K562 (cell line): ENCODE results near the gene GPR89A. TPM values are rescaled to one million over a fixed set of nuclear protein-coding genes. Genes with fewer than 3 reads are reported as not detected.

Source experiments
- BRF2 ChIP-seq: IDR thresholded peaks from 3 replicates; pipeline ENCODE4 v1.6.1; 2011; ENCODE audit warnings: borderline replicate concordance, mild to moderate bottlenecking; ENCODE audit not compliant: insufficient read length, insufficient read depth
- DPF2 ChIP-seq: fragments of 450-650 bp; IDR thresholded peaks from 2 replicates; pipeline ENCODE4 v1.6.1; 2016
- GABPB1 ChIP-seq: sonication (generic); formaldehyde crosslinking; IDR thresholded peaks from 2 replicates; pipeline ENCODE4 v1.8.0; 2022; ENCODE audit warnings: mild to moderate bottlenecking, missing genetic modification reagents
- HMG20B ChIP-seq: fragments of 250-450 bp; sonication (Bioruptor Pico); IDR thresholded peaks from 2 replicates; pipeline ENCODE4 v1.5.0; 2021; ENCODE audit warnings: mild to moderate bottlenecking
- KDM4B ChIP-seq, 2 experiments: fragments of 450-650 bp in 1 of 2; sonication (generic) in 1 of 2; IDR thresholded peaks; 2 replicates each; pipeline ENCODE4 v1.6.1; 2016 to 2017; ENCODE audit warnings: borderline replicate concordance in 2 of 2, antibody characterized with exemption in 1 of 2, low read depth in 1 of 2, mild to moderate bottlenecking in 1 of 2
- LCOR ChIP-seq: sonication (generic); formaldehyde crosslinking; IDR thresholded peaks from 2 replicates; pipeline ENCODE4 v1.8.0; 2022; ENCODE audit warnings: mild to moderate bottlenecking, missing genetic modification reagents
- MIER1 ChIP-seq: fragments of 450-650 bp; IDR thresholded peaks from 2 replicates; pipeline ENCODE4 v1.6.1; 2016; ENCODE audit warnings: antibody characterized with exemption, mild to moderate bottlenecking, low read depth
- MYNN ChIP-seq, 2 experiments: sonication (generic); formaldehyde crosslinking in 1 of 2; IDR thresholded peaks; 2 replicates each; pipeline versions ENCODE4 v1.5.0 to v1.6.1; 2016 to 2020; ENCODE audit warnings: antibody characterized with exemption in 1 of 2, missing genetic modification reagents in 1 of 2
- SAFB2 ChIP-seq: fragments of 200-400 bp; formaldehyde crosslinking; IDR thresholded peaks from 2 replicates; pipeline ENCODE4 v1.6.1; 2018; ENCODE audit warnings: borderline replicate concordance, low read length, low read depth, moderate library complexity; ENCODE audit not compliant: severe bottlenecking
- SNAPC5 ChIP-seq: fragments of 250-450 bp; sonication (Bioruptor Pico); IDR thresholded peaks from 2 replicates; pipeline ENCODE4 v1.8.0; 2021; ENCODE audit warnings: moderate library complexity, mild to moderate bottlenecking, inconsistent platforms
- SREBF1 ChIP-seq: fragments of 150-350 bp; IDR thresholded peaks from 2 replicates; pipeline ENCODE4 v1.6.1; 2014; ENCODE audit warnings: antibody characterized with exemption, low read depth, low read length, borderline replicate concordance
- TCFL5 ChIP-seq: fragments of 250-450 bp; sonication (Bioruptor Pico); conservative IDR thresholded peaks from 2 replicates; pipeline ENCODE4 v1.6.1; 2021; ENCODE audit warnings: mild to moderate bottlenecking, moderate library complexity, matching md5 sums
- ZBTB17 ChIP-seq: fragments of 450-650 bp; formaldehyde crosslinking; IDR thresholded peaks from 2 replicates; pipeline ENCODE4 v1.4.0; 2020; ENCODE audit warnings: mild to moderate bottlenecking
- ZBTB7A ChIP-seq: IDR thresholded peaks from 2 replicates; pipeline ENCODE4 v1.6.1; 2011; ENCODE audit warnings: low read depth, mild to moderate bottlenecking, low read length, moderate library complexity, borderline replicate concordance; ENCODE audit not compliant: control insufficient read depth
- ZC3H4 ChIP-seq: sonication (generic); formaldehyde crosslinking; IDR thresholded peaks from 2 replicates; pipeline ENCODE4 v1.9.0; 2021; ENCODE audit warnings: missing genetic modification reagents, borderline replicate concordance
- ZFPM2 ChIP-seq: fragments of 250-450 bp; sonication (Bioruptor Pico); IDR thresholded peaks from 2 replicates; pipeline ENCODE4 v1.5.1; 2022; ENCODE audit warnings: mild to moderate bottlenecking
- ZKSCAN8 ChIP-seq: fragments of 200-800 bp; sonication (Bioruptor generic); IDR thresholded peaks from 2 replicates; pipeline ENCODE4 v1.6.1; 2016; ENCODE audit warnings: missing genetic modification characterization, missing compliant biosample characterization
- ZNF512 ChIP-seq: IDR thresholded peaks from 2 replicates; pipeline ENCODE4 v1.6.1; 2016; ENCODE audit warnings: missing genetic modification characterization, missing compliant biosample characterization
- polyA plus RNA-seq, 8 experiments: library from polyadenylated mRNA; depleted of rRNA in 4 of 8; stranded (reverse) in 5 of 8; unstranded in 3 of 8; fragments of >200 nt; fragmentation: Nextera tagmentation in 2 of 8; fragmentation: Illumina TruSeq in 1 of 8; extraction: Ambion mirVana in 2 of 8; extraction: Trizol in 1 of 8; gene quantifications; 2 replicates each; pipeline versions ENCODE4 v1.2.1 to v1.2.3, GENCODE V29; 2011 to 2014; ENCODE audit warnings: inconsistent platforms in 1 of 8, missing spikeins in 1 of 8
- total RNA-seq, 7 experiments: library from RNA; depleted of rRNA in 6 of 7; stranded (reverse); fragments of >200 nt in 6 of 7; fragmentation: Illumina TruSeq in 2 of 7; extraction: Trizol in 2 of 7; gene quantifications; 2 replicates each; pipeline versions ENCODE4 v1.2.1 to v1.2.3, GENCODE V29; 2011 to 2021; ENCODE audit warnings: low replicate concordance in 1 of 7
- TF ChIP-seq, protein P1 (sequence below): fragments of 250-450 bp; sonication (Bioruptor Pico); IDR thresholded peaks from 2 replicates; pipeline ENCODE4 v1.6.1; 2021; ENCODE audit warnings: mild to moderate bottlenecking
- TF ChIP-seq, protein P2 (sequence below): fragments of 250-450 bp; sonication (Bioruptor Pico); IDR thresholded peaks from 2 replicates; pipeline ENCODE4 v1.5.0; 2020; ENCODE audit warnings: mild to moderate bottlenecking, borderline replicate concordance
- TF ChIP-seq, protein P3 (sequence below): fragments of 200-800 bp; sonication (Bioruptor generic); IDR thresholded peaks from 2 replicates; pipeline ENCODE4 v1.6.1; 2017; ENCODE audit warnings: missing genetic modification characterization, missing compliant biosample characterization

The GPR89A gene
- total and polyA plus RNA-seq, 9 of the 15 experiments (the other 6 are each of a cell fraction or from before 2014, with no cell fraction given) = 23.0 to 63.4 (median 37.4) TPM

- TF ChIP-seq SNAPC5 (CRISPR knock-in tag) (no peak), ZNF512 (tag) (no peak), GABPB1 (CRISPR knock-in tag) (no peak), ZBTB17 (CRISPR knock-in tag) (no peak), ZBTB7A (no peak), LCOR (no peak), ZKSCAN8 (CRISPR knock-in tag) (peak; percentile 97), TCFL5 (CRISPR knock-in tag) (no peak), ZFPM2 (no peak), SREBF1 (no peak), KDM4B (IDR thresholded peaks at IDR 0.05; ENCODE audit: borderline replicate concordance in 2 of 2, low read depth in 1 of 2) (no peak), MIER1 (no peak), HMG20B (CRISPR knock-in tag) (no peak), DPF2 (peak; percentile 40; the same call in 1 of the 2 replicates), MYNN (IDR thresholded peaks at IDR 0.05) (no peak), MYNN (CRISPR knock-in tag; IDR thresholded peaks at IDR 0.05) (no peak), ZC3H4 (no peak), BRF2 (no peak), SAFB2 (no peak)
- TF ChIP-seq, protein P1, sequence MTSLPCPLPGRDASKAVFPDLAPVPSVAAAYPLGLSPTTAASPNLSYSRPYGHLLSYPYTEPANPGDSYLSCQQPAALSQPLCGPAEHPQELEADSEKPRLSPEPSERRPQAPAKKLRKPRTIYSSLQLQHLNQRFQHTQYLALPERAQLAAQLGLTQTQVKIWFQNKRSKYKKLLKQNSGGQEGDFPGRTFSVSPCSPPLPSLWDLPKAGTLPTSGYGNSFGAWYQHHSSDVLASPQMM (CRISPR knock-in tag) = no peak
- TF ChIP-seq, protein P2, sequence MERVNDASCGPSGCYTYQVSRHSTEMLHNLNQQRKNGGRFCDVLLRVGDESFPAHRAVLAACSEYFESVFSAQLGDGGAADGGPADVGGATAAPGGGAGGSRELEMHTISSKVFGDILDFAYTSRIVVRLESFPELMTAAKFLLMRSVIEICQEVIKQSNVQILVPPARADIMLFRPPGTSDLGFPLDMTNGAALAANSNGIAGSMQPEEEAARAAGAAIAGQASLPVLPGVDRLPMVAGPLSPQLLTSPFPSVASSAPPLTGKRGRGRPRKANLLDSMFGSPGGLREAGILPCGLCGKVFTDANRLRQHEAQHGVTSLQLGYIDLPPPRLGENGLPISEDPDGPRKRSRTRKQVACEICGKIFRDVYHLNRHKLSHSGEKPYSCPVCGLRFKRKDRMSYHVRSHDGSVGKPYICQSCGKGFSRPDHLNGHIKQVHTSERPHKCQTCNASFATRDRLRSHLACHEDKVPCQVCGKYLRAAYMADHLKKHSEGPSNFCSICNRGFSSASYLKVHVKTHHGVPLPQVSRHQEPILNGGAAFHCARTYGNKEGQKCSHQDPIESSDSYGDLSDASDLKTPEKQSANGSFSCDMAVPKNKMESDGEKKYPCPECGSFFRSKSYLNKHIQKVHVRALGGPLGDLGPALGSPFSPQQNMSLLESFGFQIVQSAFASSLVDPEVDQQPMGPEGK (CRISPR knock-in tag) = no peak
- TF ChIP-seq, protein P3, sequence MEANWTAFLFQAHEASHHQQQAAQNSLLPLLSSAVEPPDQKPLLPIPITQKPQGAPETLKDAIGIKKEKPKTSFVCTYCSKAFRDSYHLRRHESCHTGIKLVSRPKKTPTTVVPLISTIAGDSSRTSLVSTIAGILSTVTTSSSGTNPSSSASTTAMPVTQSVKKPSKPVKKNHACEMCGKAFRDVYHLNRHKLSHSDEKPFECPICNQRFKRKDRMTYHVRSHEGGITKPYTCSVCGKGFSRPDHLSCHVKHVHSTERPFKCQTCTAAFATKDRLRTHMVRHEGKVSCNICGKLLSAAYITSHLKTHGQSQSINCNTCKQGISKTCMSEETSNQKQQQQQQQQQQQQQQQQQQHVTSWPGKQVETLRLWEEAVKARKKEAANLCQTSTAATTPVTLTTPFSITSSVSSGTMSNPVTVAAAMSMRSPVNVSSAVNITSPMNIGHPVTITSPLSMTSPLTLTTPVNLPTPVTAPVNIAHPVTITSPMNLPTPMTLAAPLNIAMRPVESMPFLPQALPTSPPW = no peak
Measured at GRCh38 chr1:145695821-145696629, 88.2 kb downstream of the GPR89A start (continued).
